ENCODE data around the gene ST3GAL4.
"Not testable (repeated sequence)": the region's sequence is repeated elsewhere in the genome, so short reads cannot be mapped to it uniquely, and the experiment has no call there.

ST3GAL4 gene

GRCh38 chr11:126362879-126363655, 7.6 kb downstream of the ST3GAL4 start:
- DNase-seq (ENCODE audit: low read depth in 3 of 3, low spot score in 1 of 3) = no peak

DNA sequence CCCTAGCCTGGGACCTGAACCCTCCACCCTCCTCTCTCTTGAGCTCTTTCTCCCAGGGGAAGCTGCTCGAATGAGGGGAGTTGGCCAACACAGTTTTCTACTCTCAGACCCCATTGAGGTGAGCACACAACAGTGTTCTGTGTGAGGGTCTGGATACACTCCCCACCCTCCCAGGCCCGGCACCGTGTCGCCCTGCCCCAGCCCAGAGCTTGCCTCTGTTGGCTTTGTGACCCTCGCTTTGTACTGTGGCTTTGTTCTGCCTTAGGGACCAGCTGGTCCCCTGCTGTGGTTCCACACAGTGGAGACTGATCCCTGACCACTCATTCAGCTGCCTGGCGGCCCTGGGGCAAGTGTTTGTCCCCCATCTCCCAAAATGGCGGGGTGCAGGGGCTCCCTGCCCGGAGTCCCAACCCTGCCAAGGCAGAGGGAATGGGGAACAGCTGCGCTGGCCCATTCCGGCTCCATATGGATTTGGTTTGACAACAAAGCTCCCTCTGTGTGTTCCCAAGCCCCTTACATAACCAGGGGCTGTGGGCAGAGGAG, 8.3 kb downstream of the ST3GAL4 start:
- DNase-seq (ENCODE audit: low read depth in 3 of 3, low spot score in 1 of 3) = no peak

DNA sequence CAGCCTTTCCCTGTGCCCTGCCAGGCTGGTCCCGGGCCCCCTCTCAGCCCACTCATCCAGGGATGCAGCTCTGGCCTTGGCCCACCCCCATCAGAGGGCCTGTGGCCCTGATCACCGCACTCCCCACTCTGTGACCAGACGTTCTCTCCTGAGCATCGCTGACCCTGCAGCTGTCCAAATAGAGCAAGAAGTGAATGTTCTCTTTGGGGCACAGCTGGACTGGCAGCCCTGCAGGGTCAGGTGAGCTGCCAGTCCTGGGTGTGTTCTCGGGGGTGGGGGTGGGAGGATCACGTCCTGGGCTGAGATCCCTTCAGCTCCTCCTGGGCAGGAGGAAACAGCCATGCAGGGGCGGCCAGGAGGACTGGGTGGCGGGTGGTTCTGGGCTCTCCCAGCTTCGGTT, 9.2 kb downstream of the ST3GAL4 start:
- DNase-seq (ENCODE audit: low read depth in 3 of 3, low spot score in 1 of 3) = not testable (repeated sequence)

DNA sequence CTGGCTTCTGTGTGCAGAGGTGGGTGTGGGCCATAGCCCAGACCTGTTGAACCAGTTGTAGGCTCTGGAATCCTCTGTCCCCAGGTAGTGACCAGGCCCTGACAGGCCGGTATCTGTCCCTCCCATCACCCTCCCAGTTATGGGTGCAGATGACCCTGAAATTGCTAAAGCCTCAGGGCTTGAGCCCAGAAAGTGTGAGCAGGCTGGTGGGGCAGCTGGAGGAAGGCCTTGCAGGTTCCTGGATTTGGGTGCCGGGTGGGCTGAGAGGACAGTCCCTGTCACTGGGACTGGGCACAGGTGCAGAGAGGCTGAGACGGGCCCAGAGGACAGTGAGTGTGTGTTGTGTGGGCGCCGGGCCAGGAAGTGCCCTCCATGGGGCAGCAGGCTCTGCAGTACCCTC, 10.0 kb downstream of the ST3GAL4 start:
- DNase-seq (ENCODE audit: low read depth in 3 of 3, low spot score in 1 of 3) = not testable (repeated sequence)

DNA sequence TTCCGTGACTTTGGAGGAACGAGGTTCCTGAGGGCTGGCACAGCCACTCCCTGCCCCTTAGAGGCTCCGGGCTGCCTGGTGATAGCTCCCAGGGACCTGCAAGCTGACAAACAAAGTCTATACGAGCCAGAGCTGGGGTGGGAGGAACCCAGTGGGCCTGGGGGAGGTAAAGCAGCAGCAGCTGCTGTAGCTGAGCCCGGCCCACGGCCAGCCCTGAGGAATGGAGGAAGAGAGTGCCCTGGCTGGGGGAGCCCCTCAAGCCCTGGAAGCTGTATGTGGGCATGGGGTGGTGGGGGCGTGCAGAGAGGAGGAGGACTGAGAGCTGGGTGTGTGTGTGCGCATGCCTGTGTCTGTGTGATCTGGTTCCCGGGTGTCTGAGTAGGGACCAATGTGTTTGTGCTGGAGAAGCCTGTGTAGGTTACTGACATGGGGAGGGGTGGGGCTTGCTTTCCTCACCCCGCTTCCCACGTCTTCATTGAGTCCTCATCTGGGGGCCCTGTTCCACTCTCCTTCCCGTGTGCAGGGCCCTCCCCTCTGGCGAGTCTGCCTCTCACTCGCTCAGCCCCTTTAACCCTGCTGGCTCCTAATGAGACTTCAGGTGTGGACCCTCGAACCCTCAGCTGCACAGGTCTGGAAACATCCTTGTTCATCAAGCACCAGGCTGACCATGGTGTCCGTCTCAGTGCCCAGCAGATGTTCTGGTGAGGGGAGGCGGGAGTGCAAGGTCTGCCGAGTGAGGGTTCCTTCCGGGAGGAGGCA, 10.8 kb downstream of the ST3GAL4 start:
- DNase-seq (ENCODE audit: low read depth in 3 of 3, low spot score in 1 of 3) = no peak

GRCh38 chr11:126366823-126367654, 11.6 kb downstream of the ST3GAL4 start:
- not testable (repeated sequence) for DNase-seq (ENCODE audit: low read depth in 3 of 3, low spot score in 1 of 3)

GRCh38 chr11:126367806-126368205, 12.3 kb downstream of the ST3GAL4 start:
- not testable (repeated sequence) for DNase-seq (ENCODE audit: low read depth in 3 of 3, low spot score in 1 of 3)

DNA sequence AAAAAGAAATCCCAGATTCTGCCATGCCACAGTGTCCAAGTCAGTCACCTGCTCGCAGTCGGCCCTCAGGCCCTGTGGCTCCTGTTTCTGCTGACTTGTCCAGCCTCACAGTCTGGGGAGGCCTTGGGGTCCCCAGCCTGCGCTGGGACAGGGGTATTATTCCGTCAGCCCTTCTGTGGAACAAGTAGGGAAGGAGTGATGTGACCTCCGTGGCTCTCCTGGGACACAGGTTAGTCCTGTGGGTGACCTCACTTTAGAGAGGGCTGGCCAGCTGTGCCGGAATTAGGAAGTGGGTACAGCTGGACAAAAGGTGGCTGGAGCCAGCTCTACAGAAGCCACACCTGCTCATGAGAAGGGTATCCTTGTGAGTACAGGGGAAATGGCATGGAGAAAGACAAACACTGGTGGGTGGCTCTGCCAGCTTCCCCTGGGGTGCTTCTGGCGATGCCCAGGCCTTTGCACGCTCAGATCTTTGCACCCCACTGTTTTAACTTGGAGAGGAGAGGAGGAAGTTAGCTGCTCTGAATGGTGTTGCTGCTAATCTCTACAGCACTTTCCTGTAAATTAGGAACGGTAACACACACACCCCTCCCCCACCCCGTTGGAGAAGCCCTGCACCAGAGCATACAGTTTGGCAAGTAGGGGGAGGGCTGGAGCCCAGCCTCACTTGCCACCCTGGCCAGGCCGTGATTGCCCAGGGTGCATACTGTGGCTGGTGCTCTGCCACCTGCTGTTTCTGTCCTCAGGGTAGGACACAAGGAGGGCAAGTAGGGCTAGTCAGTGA, 13.0 kb downstream of the ST3GAL4 start:
- DNase-seq (ENCODE audit: low read depth in 3 of 3, low spot score in 1 of 3) = not testable (repeated sequence)

GRCh38 chr11:126370016-126370415, 14.5 kb downstream of the ST3GAL4 start:
- DNase-seq (ENCODE audit: low read depth in 3 of 3, low spot score in 1 of 3) = no peak

- DNase-seq (ENCODE audit: low read depth in 3 of 3, low spot score in 1 of 3) = no peak
Measured at GRCh38 chr11:126371595-126371994, 16.1 kb downstream of the ST3GAL4 start.

DNA sequence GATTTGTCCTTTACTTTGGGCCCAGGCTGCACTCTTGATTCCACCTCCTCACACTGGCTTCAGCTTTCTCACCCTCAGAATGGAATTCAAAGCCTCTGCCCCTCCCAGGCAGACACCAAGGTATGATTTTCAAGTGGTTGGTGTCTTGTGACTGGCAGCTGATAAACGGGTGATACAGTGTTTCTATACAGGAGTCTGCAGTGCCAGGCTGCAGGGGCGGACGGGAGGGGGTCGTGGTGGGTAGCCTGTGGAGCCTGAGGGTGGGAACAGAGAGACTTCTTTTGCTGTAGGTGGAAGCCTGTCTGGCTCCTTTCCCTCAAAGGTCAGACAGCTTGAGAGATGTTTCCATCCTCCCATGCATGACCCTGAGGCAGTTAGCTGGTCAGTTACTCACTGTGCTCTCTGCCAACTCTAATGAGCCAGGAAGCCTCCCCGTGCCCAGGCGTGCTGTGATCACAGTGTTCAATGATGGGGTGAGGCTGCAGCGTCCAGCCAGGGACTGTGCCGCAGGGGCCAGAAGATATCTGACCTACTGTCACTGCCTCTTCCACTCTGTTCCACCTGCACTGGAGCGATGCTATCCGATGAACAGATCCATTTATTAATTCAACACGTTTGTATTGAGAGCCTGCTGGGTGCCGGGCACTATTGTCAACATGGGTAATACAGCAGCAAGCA, 18.0 kb downstream of the ST3GAL4 start:
- not testable (repeated sequence) for DNase-seq (ENCODE audit: low read depth in 3 of 3, low spot score in 1 of 3)

DNA sequence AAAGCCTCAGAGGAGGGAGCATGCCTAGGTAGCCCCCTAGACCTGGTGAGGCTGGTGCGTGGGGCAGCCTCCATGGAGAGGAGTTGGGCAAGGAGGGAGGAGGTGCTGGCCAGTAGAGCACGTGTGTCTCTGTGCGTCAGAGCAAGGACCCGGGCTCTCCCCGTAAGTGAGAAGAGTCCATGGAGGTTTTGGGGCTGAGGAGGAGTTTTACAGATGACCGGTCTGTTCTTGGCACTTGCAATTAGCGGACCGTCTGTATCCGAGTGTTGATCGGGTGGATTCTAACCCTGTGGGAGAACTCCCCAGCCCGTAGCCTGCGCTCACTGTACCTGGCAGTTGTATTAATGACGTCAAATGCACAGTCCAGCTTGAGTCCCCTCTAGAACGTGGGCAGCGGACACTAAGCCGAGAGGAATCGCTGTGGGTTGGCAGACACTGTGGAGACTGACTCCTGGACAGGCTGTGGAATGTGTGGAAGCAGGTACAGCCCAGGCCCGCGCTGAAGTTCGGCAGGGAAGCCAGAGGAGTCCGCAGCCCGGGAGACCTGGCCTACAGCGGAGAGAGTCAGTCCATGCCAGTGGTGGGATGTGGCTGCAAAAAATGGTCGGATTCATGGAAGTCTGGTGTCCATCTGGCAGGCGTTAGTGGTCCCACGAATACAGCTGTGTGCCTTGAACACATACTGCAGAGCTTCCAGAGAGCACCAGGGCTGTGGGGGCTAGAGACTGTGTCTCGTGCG, 19.2 kb downstream of the ST3GAL4 start:
- DNase-seq (ENCODE audit: low read depth in 3 of 3, low spot score in 1 of 3) = not testable (repeated sequence)

GRCh38 chr11:126375726-126376125, 20.2 kb downstream of the ST3GAL4 start:
- no peak for DNase-seq (ENCODE audit: low read depth in 3 of 3, low spot score in 1 of 3)

DNA sequence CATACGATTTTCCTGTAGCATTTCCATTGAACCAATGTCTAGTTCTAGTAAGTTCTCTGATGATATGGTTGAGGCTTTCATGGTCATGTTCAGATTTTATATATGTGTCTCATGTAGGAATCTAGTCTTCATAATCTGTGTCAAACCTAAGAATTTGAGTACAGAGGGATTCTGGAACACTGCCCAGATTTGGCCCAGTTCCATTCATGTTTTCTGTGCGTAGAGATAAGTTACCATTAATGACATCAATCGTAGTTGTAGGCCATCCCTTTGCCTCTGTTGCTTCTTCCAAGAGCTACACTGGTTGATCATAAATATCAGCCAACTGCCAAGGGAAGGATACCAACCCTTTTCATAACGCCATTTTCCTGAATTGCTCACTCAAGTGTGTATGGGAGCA, 23.3 kb downstream of the ST3GAL4 start:
- DNase-seq (ENCODE audit: low read depth in 3 of 3, low spot score in 1 of 3) = no peak

- no peak for DNase-seq (ENCODE audit: low read depth in 3 of 3, low spot score in 1 of 3)
Measured at GRCh38 chr11:126380909-126381308, 25.4 kb downstream of the ST3GAL4 start.

- not testable (repeated sequence) for DNase-seq (ENCODE audit: low read depth in 3 of 3, low spot score in 1 of 3)
Measured at GRCh38 chr11:126381960-126382359, 26.5 kb downstream of the ST3GAL4 start.

DNA sequence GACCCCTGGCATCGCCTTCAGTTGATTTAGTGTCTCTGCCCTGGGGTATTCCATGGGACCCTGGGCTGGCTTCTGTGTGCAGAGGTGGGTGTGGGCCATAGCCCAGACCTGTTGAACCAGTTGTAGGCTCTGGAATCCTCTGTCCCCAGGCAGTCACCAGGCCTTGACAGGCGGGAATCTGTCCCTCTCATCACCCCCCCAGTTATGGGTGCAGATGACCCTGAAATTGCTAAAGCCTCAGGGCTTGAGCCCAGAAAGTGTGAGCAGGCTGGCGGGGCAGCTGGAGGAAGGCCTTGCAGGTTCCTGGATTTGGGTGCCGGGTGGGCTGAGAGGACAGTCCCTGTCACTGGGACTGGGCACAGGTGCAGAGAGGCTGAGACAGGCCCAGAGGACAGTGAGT, 27.2 kb downstream of the ST3GAL4 start:
- DNase-seq (ENCODE audit: low read depth in 3 of 3, low spot score in 1 of 3) = not testable (repeated sequence)

- no peak for DNase-seq (ENCODE audit: low read depth in 3 of 3, low spot score in 1 of 3)
Measured at GRCh38 chr11:126383339-126384335, 28.2 kb downstream of the ST3GAL4 start.
